GM12878 (cell line): ENCODE measurements around the gene HIVEP3. TPM values are rescaled to one million over a fixed set of nuclear protein-coding genes. Genes with fewer than 3 reads are reported as not detected.

ENCODE experiments used
- BACH1 ChIP-seq: fragments of 450-650 bp; IDR thresholded peaks from 2 replicates; pipeline ENCODE4 v1.6.1; 2017; ENCODE audit warnings: mild to moderate bottlenecking, borderline replicate concordance
- BMI1 ChIP-seq: fragments of 450-650 bp; IDR thresholded peaks from 2 replicates; pipeline ENCODE4 v1.6.1; 2016; ENCODE audit warnings: mild to moderate bottlenecking, moderate library complexity, borderline replicate concordance
- CBX3 ChIP-seq: fragments of 200-600 bp; sonication (generic); IDR thresholded peaks from 2 replicates; pipeline ENCODE4 v1.6.1; 2016; ENCODE audit warnings: low read depth, borderline replicate concordance
- CEBPB ChIP-seq, 2 experiments: fragments of 150-350 bp in 1 of 2; IDR thresholded peaks; 2 replicates each; pipeline ENCODE4 v1.6.1; 2012 to 2014; ENCODE audit warnings: low read depth in 2 of 2, low read length in 2 of 2, borderline replicate concordance in 1 of 2, inconsistent platforms in 1 of 2
- E4F1 ChIP-seq: fragments of 450-650 bp; IDR thresholded peaks from 2 replicates; pipeline ENCODE4 v1.6.1; 2018; ENCODE audit warnings: borderline replicate concordance, mild to moderate bottlenecking; ENCODE audit not compliant: partially characterized antibody
- EED ChIP-seq: sonication (generic); IDR thresholded peaks from 2 replicates; pipeline ENCODE4 v1.6.1; 2016; ENCODE audit warnings: antibody characterized with exemption, low read depth
- FOXK2 ChIP-seq: fragments of 450-650 bp; IDR thresholded peaks from 2 replicates; pipeline ENCODE4 v1.6.1; 2017; ENCODE audit warnings: mild to moderate bottlenecking, moderate library complexity
- HDAC2 ChIP-seq: fragments of 200-600 bp; sonication (generic); IDR thresholded peaks from 2 replicates; pipeline ENCODE4 v1.6.1; 2017
- JUNB ChIP-seq: IDR thresholded peaks from 2 replicates; pipeline ENCODE4 v1.6.1; 2016; ENCODE audit warnings: antibody characterized with exemption, mild to moderate bottlenecking
- MTA3 ChIP-seq: IDR thresholded peaks from 2 replicates; pipeline ENCODE4 v1.6.1; 2012; ENCODE audit warnings: low read length, inconsistent platforms, borderline replicate concordance
- MYB ChIP-seq: fragments of 150-350 bp; IDR thresholded peaks from 2 replicates; pipeline ENCODE4 v1.6.1; 2014; ENCODE audit warnings: mild to moderate bottlenecking, low read depth, low read length, borderline replicate concordance
- NRF1 ChIP-seq: conservative IDR thresholded peaks from 2 replicates; pipeline ENCODE4 v1.6.1; 2011; ENCODE audit warnings: mild to moderate bottlenecking, low read depth, low read length, improper control_type of control experiment
- PAX8 ChIP-seq: fragments of 450-650 bp; IDR thresholded peaks from 2 replicates; pipeline ENCODE4 v1.6.1; 2017; ENCODE audit warnings: mild to moderate bottlenecking, moderate library complexity
- POLR2AphosphoS5 ChIP-seq: IDR thresholded peaks from 2 replicates; pipeline ENCODE4 v1.6.1; 2011; ENCODE audit warnings: mild to moderate bottlenecking, low read length, inconsistent platforms
- RBBP5 ChIP-seq: fragments of 200-600 bp; sonication (generic); conservative IDR thresholded peaks from 2 replicates; pipeline ENCODE4 v1.6.1; 2016
- SIN3A ChIP-seq: IDR thresholded peaks from 2 replicates; pipeline ENCODE4 v1.6.1; 2012; ENCODE audit warnings: low read depth, low read length, improper control_type of control experiment
- SMC3 ChIP-seq: IDR thresholded peaks from 2 replicates; pipeline ENCODE4 v1.6.1; 2011; ENCODE audit warnings: low read length, improper control_type of control experiment, borderline replicate concordance
- SUZ12 ChIP-seq: fragments of 200-600 bp; sonication (generic); IDR thresholded peaks from one replicate; pipeline ENCODE4 v1.6.1; 2018; ENCODE audit warnings: antibody characterized with exemption, mild to moderate bottlenecking; ENCODE audit not compliant: unreplicated experiment
- TCF3 ChIP-seq: IDR thresholded peaks from 2 replicates; pipeline ENCODE4 v1.6.1; 2012; ENCODE audit warnings: low read depth, mild to moderate bottlenecking, low read length, borderline replicate concordance; ENCODE audit not compliant: insufficient read depth
- ZNF207 ChIP-seq: fragments of 450-650 bp; IDR thresholded peaks from 2 replicates; pipeline ENCODE4 v1.6.1; 2014; ENCODE audit warnings: antibody characterized with exemption, mild to moderate bottlenecking, borderline replicate concordance
- ZNF384 ChIP-seq: IDR thresholded peaks from 2 replicates; pipeline ENCODE4 v1.6.1; 2012; ENCODE audit warnings: low read depth, mild to moderate bottlenecking, low read length, improper control_type of control experiment, borderline replicate concordance
- polyA plus RNA-seq, 11 experiments: library from polyadenylated mRNA; depleted of rRNA in 4 of 11; unstranded in 6 of 11; stranded (reverse) in 5 of 11; fragments of >200 nt; fragmentation: Nextera tagmentation in 4 of 11; fragmentation: Illumina TruSeq in 1 of 11; extraction: Ambion mirVana in 4 of 11; extraction: Trizol in 1 of 11; gene quantifications; 1 replicate in 1 of 11; 2 replicates in 10 of 11; pipeline versions ENCODE4 v1.2.1 to v1.2.3, GENCODE V29; 2011 to 2016; ENCODE audit warnings: inconsistent platforms in 2 of 11, missing spikeins in 2 of 11, low read depth in 1 of 11
- total RNA-seq, 4 experiments: library from RNA; depleted of rRNA in 3 of 4; stranded (reverse); fragments of >200 nt in 3 of 4; fragmentation: Illumina TruSeq in 1 of 4; extraction: Trizol in 1 of 4; gene quantifications; 2 replicates each; pipeline versions ENCODE4 v1.2.1 to v1.2.3, GENCODE V29; 2013 to 2021
- TF ChIP-seq, protein P1 (sequence below): fragments of 450-650 bp; IDR thresholded peaks from 2 replicates; pipeline ENCODE4 v1.6.1; 2017; ENCODE audit warnings: borderline replicate concordance
- TF ChIP-seq, protein P2 (sequence below): IDR thresholded peaks from 2 replicates; pipeline ENCODE4 v1.6.1; 2011; ENCODE audit warnings: low read depth, low read length, improper control_type of control experiment, borderline replicate concordance
- TF ChIP-seq, protein P3 (sequence below): fragments of 450-650 bp; conservative IDR thresholded peaks from 2 replicates; pipeline ENCODE4 v1.6.1; 2017; ENCODE audit warnings: mild to moderate bottlenecking, moderate library complexity

Gene HIVEP3
- total and polyA plus RNA-seq, 10 of the 15 experiments (the other 5 are each of a cell fraction or from before 2014, with no cell fraction given): 1.8 to 13.6 (median 3.8) TPM

DNA sequence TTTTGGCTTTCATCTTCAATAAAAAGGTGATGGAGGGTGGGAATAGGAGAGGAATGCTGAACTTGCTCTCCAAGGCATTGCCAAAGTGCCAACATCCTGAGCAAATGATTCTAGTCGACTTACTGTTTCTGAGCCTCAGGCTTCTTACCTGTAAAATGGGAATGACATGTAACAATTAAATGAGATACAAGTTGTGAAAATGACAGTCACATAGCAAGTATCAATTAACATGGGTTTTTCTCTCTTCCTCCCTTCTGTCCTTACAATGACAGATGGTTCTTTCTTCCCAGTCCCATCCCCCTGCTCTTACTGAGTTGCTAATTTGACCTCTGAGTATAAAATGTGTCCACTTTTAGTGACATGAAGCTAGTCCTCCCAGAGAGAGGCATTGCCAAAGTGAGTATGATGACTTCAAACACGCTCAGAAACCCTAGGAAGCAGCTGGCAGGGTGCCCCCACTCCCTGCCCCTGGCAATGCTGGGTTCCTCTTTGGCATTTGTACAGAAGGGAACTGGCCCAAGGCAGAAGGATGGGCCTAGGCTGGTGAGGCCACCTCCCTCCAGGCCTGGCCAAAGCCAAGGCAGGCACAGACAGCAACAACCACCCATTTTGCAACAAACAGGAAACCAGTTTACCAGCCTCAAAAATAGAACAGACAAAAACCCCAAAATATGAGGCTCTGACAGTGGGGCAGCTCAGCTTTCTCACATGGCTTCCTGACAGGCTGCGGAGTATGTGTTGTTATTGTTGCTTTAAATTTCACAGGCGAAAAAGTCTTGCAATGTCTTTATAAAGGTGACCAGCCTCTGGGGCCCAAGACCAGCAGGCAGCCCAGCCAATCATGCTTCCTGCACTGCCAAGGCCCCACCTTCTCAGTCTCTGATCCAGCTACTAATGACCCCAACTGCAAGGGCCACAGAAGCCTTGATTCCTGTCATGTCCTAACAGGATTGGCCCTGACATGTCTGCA, 115.9 kb downstream of the HIVEP3 start (continued):
- TF ChIP-seq, protein P1, sequence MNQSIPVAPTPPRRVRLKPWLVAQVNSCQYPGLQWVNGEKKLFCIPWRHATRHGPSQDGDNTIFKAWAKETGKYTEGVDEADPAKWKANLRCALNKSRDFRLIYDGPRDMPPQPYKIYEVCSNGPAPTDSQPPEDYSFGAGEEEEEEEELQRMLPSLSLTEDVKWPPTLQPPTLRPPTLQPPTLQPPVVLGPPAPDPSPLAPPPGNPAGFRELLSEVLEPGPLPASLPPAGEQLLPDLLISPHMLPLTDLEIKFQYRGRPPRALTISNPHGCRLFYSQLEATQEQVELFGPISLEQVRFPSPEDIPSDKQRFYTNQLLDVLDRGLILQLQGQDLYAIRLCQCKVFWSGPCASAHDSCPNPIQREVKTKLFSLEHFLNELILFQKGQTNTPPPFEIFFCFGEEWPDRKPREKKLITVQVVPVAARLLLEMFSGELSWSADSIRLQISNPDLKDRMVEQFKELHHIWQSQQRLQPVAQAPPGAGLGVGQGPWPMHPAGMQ: no peak
- TF ChIP-seq, protein P2, sequence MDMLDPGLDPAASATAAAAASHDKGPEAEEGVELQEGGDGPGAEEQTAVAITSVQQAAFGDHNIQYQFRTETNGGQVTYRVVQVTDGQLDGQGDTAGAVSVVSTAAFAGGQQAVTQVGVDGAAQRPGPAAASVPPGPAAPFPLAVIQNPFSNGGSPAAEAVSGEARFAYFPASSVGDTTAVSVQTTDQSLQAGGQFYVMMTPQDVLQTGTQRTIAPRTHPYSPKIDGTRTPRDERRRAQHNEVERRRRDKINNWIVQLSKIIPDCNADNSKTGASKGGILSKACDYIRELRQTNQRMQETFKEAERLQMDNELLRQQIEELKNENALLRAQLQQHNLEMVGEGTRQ: no peak
- TF ChIP-seq BACH1: no peak
- no peak for TF ChIP-seq SUZ12
- TF ChIP-seq JUNB: no peak
- no peak for TF ChIP-seq EED
- no peak for TF ChIP-seq MTA3
- no peak for TF ChIP-seq FOXK2
- no peak for TF ChIP-seq ZNF207
- TF ChIP-seq POLR2AphosphoS5: no peak
- TF ChIP-seq RBBP5: no peak
- TF ChIP-seq ZNF384: no peak
- no peak for TF ChIP-seq NRF1
- TF ChIP-seq, protein P3, sequence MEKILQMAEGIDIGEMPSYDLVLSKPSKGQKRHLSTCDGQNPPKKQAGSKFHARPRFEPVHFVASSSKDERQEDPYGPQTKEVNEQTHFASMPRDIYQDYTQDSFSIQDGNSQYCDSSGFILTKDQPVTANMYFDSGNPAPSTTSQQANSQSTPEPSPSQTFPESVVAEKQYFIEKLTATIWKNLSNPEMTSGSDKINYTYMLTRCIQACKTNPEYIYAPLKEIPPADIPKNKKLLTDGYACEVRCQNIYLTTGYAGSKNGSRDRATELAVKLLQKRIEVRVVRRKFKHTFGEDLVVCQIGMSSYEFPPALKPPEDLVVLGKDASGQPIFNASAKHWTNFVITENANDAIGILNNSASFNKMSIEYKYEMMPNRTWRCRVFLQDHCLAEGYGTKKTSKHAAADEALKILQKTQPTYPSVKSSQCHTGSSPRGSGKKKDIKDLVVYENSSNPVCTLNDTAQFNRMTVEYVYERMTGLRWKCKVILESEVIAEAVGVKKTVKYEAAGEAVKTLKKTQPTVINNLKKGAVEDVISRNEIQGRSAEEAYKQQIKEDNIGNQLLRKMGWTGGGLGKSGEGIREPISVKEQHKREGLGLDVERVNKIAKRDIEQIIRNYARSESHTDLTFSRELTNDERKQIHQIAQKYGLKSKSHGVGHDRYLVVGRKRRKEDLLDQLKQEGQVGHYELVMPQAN: no peak
- no peak for TF ChIP-seq CBX3
- TF ChIP-seq SMC3: 0 out of 2 replicates have a peak, but pooled peaks have one; percentile 3
- TF ChIP-seq HDAC2: no peak
- no peak for TF ChIP-seq MYB
- TF ChIP-seq CEBPB (IDR thresholded peaks at IDR 0.05; ENCODE audit: borderline replicate concordance in 1 of 2, low read depth in 2 of 2, low read length in 2 of 2): no peak
- no peak for TF ChIP-seq BMI1
- 0 out of 2 replicates have a peak, but pooled peaks have one; percentile 55 for TF ChIP-seq SIN3A
- TF ChIP-seq TCF3: no peak
- TF ChIP-seq E4F1: no peak
- TF ChIP-seq PAX8: no peak
